Sigmoid colon (tissue), 7 donors: ENCODE data around the gene TFAP2D. TPM values are rescaled to one million over a fixed set of nuclear protein-coding genes. Genes with fewer than 3 reads are reported as not detected.

Source experiments
- DNase-seq: peaks from one replicate; pipeline ENCODE4 v3.0.0-alpha.2; 2019
- H3K27ac ChIP-seq, 4 donors: fragments of 200-600 bp; sonication (generic); one replicate each; pipeline ENCODE4 v1.5.1; 2016 to 2019; ENCODE audit warnings: mild to moderate bottlenecking in 1 of 4
- H3K27me3 ChIP-seq, 3 donors: fragments of 200-600 bp; sonication (generic); one replicate each; pipeline ENCODE4 v1.5.1; 2019; ENCODE audit warnings: mild to moderate bottlenecking in 1 of 3
- H3K36me3 ChIP-seq, 4 donors: fragments of 200-600 bp; sonication (generic); one replicate each; pipeline ENCODE4 v1.5.1; 2016 to 2019
- H3K4me1 ChIP-seq, 4 donors: fragments of 200-600 bp; sonication (generic); one replicate each; pipeline ENCODE4 v1.5.1; 2017 to 2019
- H3K4me3 ChIP-seq, 4 donors: fragments of 200-600 bp; sonication (generic); one replicate each; pipeline ENCODE4 v1.5.1; 2017 to 2019; ENCODE audit warnings: mild to moderate bottlenecking in 2 of 4, moderate library complexity in 1 of 4
- H3K9me3 ChIP-seq, 4 donors: fragments of 200-600 bp in 3 of 4; sonication (generic) in 3 of 4; one replicate each; pipeline versions ENCODE4 v1.5.1 to v1.6.1; 2013 to 2019
- EP300 ChIP-seq, 4 donors: sonication (generic); formaldehyde crosslinking; IDR thresholded peaks; one replicate each; pipeline ENCODE4 v1.6.1; 2017; ENCODE audit warnings: antibody characterized with exemption in 4 of 4
- POLR2A ChIP-seq, 2 donors: fragments of 450-650 bp; IDR thresholded peaks; one replicate each; pipeline ENCODE4 v1.6.1; 2016; ENCODE audit warnings: antibody characterized with exemption in 2 of 2, mild to moderate bottlenecking in 2 of 2, moderate library complexity in 2 of 2
- POLR2AphosphoS5 ChIP-seq, 4 donors: sonication (generic); formaldehyde crosslinking; IDR thresholded peaks; one replicate each; pipeline ENCODE4 v1.6.1; 2017; ENCODE audit warnings: antibody characterized with exemption in 4 of 4
- WGBS, 2 donors: extraction: QIAGEN DNeasy Blood & Tissue Kit; methylation state at CpG; one replicate each; pipeline ENCODE4 v1.1.7; 2013; 5-methylcytosine and 5-hydroxymethylcytosine counted together
- intact Hi-C: fragments of 100-400 bp; cut with DNase I; formaldehyde crosslinking; loops from one replicate; pipeline ENCODE4 v1.15.1; 2023
- polyA plus RNA-seq, 3 donors: library from polyadenylated mRNA; stranded (reverse); fragments of 200-250 nt; gene quantifications; one replicate each; pipeline ENCODE4 v1.2.3, GENCODE V29; 2013
- total RNA-seq, 4 donors: library from RNA; depleted of rRNA; stranded (reverse); fragments of >200 nt; gene quantifications; one replicate each; pipeline ENCODE4 v1.1.0, GENCODE V29; 2016
- TF ChIP-seq, protein P1 (sequence below), 4 experiments: fragments of 450-650 bp in 3 of 4; fragments of 200-600 bp in 1 of 4; IDR thresholded peaks; one replicate each; pipeline ENCODE4 v1.5.1; 2016 to 2019; ENCODE audit warnings: antibody characterized with exemption in 4 of 4, mild to moderate bottlenecking in 3 of 4, moderate library complexity in 2 of 4
- donor health status: healthy with polysubstance abuse.
- donor health status: Bipolar disorder and iron deficiency.
- donor health status: healthy.

TFAP2D gene
- total and polyA plus RNA-seq, 7 donors = not detected

DNA sequence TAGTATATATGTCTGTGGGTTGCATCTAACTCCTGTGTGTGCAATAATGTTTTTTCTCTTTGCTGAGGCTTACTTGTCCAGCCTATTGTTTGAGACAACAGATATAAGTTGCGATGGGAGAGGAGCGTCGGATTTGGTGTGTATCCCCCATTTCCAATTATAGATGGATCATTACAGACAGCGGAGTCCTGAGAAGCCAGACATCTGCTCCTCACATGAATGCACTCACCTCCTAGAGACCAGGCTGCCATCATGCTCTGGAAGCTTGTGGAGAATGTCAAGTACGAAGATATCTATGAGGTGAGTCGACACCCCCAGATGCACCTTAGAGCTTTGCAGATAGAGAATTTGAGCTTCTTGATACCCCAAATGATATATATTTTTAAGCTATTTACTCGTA is 105.3 kb downstream of the TFAP2D start, which contains the start of gene TFAP2B:
Gene TFAP2B, plus strand, starts transcription at position 199 of the 400 bp plus-strand sequence. Its CDS starts 21 bp downstream, at position 220.
- Histone ChIP-seq H3K27ac (no peak within 1 kb of the TSS), H3K9me3 (no peaks in the 10 kb centered on the region), H3K4me3 (peak within 1 kb of the TSS in 2 of 4 donors; percentile 18 to 24), H3K27me3 (peaks cover 53 to 98% (median 72%) of the 10 kb centered on the region in 3 donors), H3K36me3 (no peaks in the 10 kb centered on the region), H3K4me1 (peaks cover 0 to 20% (median 18%) of the 10 kb centered on the region in 4 donors)
- DNase-seq = no peak
- WGBS, 2 donors = 10 to 19% methylated on average over 7 of the region's 7 CpGs
- no peak for TF ChIP-seq POLR2A (IDR thresholded peaks at IDR 0.05)
- no peak for TF ChIP-seq EP300 (IDR thresholded peaks at IDR 0.05)
- no peak for TF ChIP-seq POLR2AphosphoS5 (IDR thresholded peaks at IDR 0.05)
- TF ChIP-seq, protein P1, sequence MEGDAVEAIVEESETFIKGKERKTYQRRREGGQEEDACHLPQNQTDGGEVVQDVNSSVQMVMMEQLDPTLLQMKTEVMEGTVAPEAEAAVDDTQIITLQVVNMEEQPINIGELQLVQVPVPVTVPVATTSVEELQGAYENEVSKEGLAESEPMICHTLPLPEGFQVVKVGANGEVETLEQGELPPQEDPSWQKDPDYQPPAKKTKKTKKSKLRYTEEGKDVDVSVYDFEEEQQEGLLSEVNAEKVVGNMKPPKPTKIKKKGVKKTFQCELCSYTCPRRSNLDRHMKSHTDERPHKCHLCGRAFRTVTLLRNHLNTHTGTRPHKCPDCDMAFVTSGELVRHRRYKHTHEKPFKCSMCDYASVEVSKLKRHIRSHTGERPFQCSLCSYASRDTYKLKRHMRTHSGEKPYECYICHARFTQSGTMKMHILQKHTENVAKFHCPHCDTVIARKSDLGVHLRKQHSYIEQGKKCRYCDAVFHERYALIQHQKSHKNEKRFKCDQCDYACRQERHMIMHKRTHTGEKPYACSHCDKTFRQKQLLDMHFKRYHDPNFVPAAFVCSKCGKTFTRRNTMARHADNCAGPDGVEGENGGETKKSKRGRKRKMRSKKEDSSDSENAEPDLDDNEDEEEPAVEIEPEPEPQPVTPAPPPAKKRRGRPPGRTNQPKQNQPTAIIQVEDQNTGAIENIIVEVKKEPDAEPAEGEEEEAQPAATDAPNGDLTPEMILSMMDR (IDR thresholded peaks at IDR 0.05) = no peak
- intact Hi-C loops = loop anchor here (5.0 to 10.0 kb wide), 2 partner anchors 1036 to 1444 kb away; no protein-coding TSS in a partner anchor

- H3K27me3 ChIP-seq = peaks cover 61 to 100% (median 80%) of the 10 kb centered on the region in 3 donors
- WGBS, 2 donors = 2 to 3% methylated on average over 45 of the region's 45 CpGs
- TF ChIP-seq EP300 (IDR thresholded peaks at IDR 0.05) (no peak), POLR2A (IDR thresholded peaks at IDR 0.05) (no peak), POLR2AphosphoS5 (IDR thresholded peaks at IDR 0.05) (peak in 1 of 4 donors; percentile 20)
- TF ChIP-seq, protein P1 (IDR thresholded peaks at IDR 0.05) = no peak
- H3K36me3 ChIP-seq = no peaks in the 10 kb centered on the region
- H3K9me3 ChIP-seq = no peaks in the 10 kb centered on the region
- peak overlapping the region in 2 of 4 donors; percentile 18 to 24 for H3K4me3 ChIP-seq
- no peak overlapping the region for H3K27ac ChIP-seq
- peaks cover 0 to 20% (median 18%) of the 10 kb centered on the region in 4 donors for H3K4me1 ChIP-seq
- DNase-seq = no peak
- intact Hi-C loops = loop anchor here (5.0 to 10.0 kb wide), 2 partner anchors 1035 to 1443 kb away; no protein-coding TSS in a partner anchor
Observed at GRCh38 chr6:50819466-50819903, 106.2 kb downstream of the TFAP2D start.

GRCh38 chr6:50819904-50820868 is 106.9 kb downstream of the TFAP2D start:
- intact Hi-C loops = loop anchor here (5.0 to 10.0 kb wide), 2 partner anchors 1035 to 1442 kb away; no protein-coding TSS in a partner anchor
- TF ChIP-seq, protein P1 (IDR thresholded peaks at IDR 0.05) = no peak
- peak in 1 of 4 donors; percentile 7 for TF ChIP-seq POLR2AphosphoS5 (IDR thresholded peaks at IDR 0.05)
- Histone ChIP-seq H3K4me3 (peak overlapping the region in 2 of 4 donors; percentile 18 to 24), H3K27me3 (peaks cover 62 to 100% (median 85%) of the 10 kb centered on the region in 3 donors), H3K27ac (no peak overlapping the region), H3K36me3 (no peaks in the 10 kb centered on the region), H3K9me3 (no peaks in the 10 kb centered on the region), H3K4me1 (peaks cover 0 to 20% (median 18%) of the 10 kb centered on the region in 4 donors)
- no peak for DNase-seq
- WGBS, 2 donors = 3 to 8% methylated on average over 58 of the region's 58 CpGs

- no peak for DNase-seq
- Histone ChIP-seq H3K9me3 (no peaks in the 10 kb centered on the region), H3K36me3 (no peaks in the 10 kb centered on the region), H3K4me1 (peaks cover 0 to 20% (median 15%) of the 10 kb centered on the region in 4 donors), H3K4me3 (no peak overlapping the region), H3K27ac (no peak overlapping the region), H3K27me3 (peaks cover 68 to 100% (median 92%) of the 10 kb centered on the region in 3 donors)
- no peak for TF ChIP-seq EP300 (IDR thresholded peaks at IDR 0.05)
- TF ChIP-seq POLR2AphosphoS5 (IDR thresholded peaks at IDR 0.05) = peak in 1 of 4 donors; percentile 2
- intact Hi-C loops = no loop called here
- WGBS, 2 donors = 3 to 10% methylated on average over 5 of the region's 5 CpGs
Observed at GRCh38 chr6:50820869-50821264, 107.5 kb downstream of the TFAP2D start.
